Activated CD4-positive, alpha-beta T cell treated with anti-CD3 and anti-CD28 coated beads, Interleukin-2, amount 10 ng/mL, durations not matched to agents 7 days and 5 days (primary cell): ENCODE results near the gene TMEM196. TPM values are rescaled to one million over a fixed set of nuclear protein-coding genes. Genes with fewer than 3 reads are reported as not detected.

Experiments used
- CTCF ChIA-PET: fragments of 350-600 bp; sonication (Branson Sonifier 250); formaldehyde crosslinking; loops from one replicate; lab custom pipeline; 2021; ENCODE audit warnings: antibody characterized with exemption; lab: Charles Lee
- POLR2A ChIA-PET: fragments of 350-600 bp; sonication (Branson Sonifier 250); formaldehyde crosslinking; loops from one replicate; lab custom pipeline; 2021; ENCODE audit warnings: antibody characterized with exemption; lab: Charles Lee
- DNase-seq: peaks from one replicate; pipeline ENCODE4 v3.0.0-alpha.2; 2020
- H3K27ac Mint-ChIP-seq: one replicate; pipeline ENCODE4 v1.8.0; 2021; ENCODE audit warnings: mild to moderate bottlenecking, moderate library complexity, mixed read lengths
- H3K27me3 Mint-ChIP-seq: one replicate; pipeline ENCODE4 v1.8.0; 2021; ENCODE audit warnings: mixed read lengths
- H3K36me3 Mint-ChIP-seq: one replicate; pipeline ENCODE4 v1.8.0; 2021; ENCODE audit warnings: low read depth, mixed read lengths
- H3K4me1 Mint-ChIP-seq: one replicate; pipeline ENCODE4 v1.8.0; 2021; ENCODE audit warnings: mixed read lengths
- H3K4me3 Mint-ChIP-seq: one replicate; pipeline ENCODE4 v1.8.0; 2021; ENCODE audit warnings: mild to moderate bottlenecking, moderate library complexity, mixed read lengths
- H3K9me3 Mint-ChIP-seq: one replicate; pipeline ENCODE4 v1.8.0; 2021; ENCODE audit warnings: mixed read lengths
- total RNA-seq, 2 experiments: library from RNA; stranded (reverse); gene quantifications; one replicate each; pipeline ENCODE4 v1.2.3, GENCODE V29; 2021

Gene TMEM196
- total RNA-seq, 2 experiments from 2014 or later = not detected

DNA sequence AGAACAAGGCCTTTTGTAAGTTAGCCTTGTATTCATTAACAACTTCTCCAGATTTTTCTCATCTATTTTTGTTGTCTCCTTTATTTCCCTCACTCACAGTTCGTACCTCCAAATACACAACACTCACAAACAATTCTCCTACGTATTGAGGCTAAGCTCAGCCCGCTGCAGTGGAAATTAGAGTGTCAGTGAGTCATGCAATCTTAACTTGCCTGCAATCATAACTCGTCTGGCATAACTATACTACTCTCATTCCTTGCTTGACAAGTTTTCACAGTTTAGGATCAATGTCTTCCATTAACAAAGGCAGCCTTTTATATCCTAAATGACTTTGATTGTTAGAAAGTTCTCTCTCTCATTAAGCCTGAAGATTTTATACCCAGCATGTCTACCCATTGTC, 23.8 kb downstream of the TMEM196 start:
- H3K4me3 Mint-ChIP-seq = no peak overlapping the region
- DNase-seq = no peak
- H3K9me3 Mint-ChIP-seq = no peaks in the 10 kb centered on the region
- H3K4me1 Mint-ChIP-seq = no peaks in the 10 kb centered on the region
- ChIA-PET POLR2A (no interaction called here), CTCF (no interaction called here)
- H3K27ac Mint-ChIP-seq = no peak overlapping the region
- no peaks in the 10 kb centered on the region for H3K27me3 Mint-ChIP-seq
- no peaks in the 10 kb centered on the region for H3K36me3 Mint-ChIP-seq

DNA sequence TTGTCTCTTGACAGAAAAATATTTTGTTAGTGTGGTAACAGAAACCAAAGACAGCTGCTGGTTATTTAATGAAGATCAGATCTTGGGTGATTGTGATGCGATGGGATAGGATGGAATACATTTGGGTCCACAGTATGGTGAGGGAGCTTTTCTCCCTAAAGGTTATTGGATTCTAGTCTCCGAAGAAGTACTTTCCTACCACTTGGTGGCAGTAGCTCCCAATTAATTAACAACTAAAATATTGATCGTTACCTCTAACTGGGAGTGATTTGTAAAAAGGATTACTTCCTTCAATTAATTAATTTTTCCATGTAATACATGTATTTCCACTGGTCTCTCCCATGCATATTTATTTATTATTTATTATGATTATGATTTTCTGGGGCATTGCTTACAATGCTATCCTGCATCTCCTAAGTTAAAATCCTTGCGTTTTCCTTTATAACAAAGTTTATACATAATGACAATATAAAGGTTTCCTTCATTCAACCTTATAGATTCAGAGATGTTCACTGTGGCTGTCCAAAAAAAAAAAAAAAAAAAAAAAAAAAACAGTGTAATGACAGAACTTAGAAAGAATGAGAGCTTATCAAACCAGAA, 25.6 kb downstream of the TMEM196 start:
- POLR2A ChIA-PET = no interaction called here

DNA sequence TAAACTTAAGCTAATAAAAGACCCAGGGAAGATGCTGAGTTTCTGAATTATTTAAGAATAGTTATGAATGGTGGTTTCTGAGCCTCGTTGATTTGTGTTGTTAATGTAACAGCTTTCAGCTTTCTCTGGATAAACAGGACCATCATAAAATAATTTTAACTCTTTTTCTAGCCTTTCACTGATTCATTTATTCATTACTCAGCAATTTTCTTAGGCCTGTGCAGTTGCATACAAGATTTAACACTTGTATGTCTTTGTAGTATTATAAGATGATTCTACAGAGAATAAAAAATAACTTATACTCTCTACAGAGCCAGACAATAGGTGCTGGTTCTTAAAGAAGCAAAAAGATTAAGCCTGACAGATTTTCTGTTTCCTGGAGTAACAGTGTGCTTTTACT, 29.3 kb downstream of the TMEM196 start:
- Mint-ChIP-seq H3K27me3 (peaks cover 3% of the 10 kb centered on the region), H3K4me3 (no peak overlapping the region), H3K36me3 (no peaks in the 10 kb centered on the region), H3K27ac (no peak overlapping the region), H3K9me3 (no peaks in the 10 kb centered on the region), H3K4me1 (no peaks in the 10 kb centered on the region)
- POLR2A ChIA-PET = no interaction called here
- DNase-seq = no peak
- CTCF ChIA-PET = no interaction called here

More for the DNA sequence above, 25.6 kb downstream of the TMEM196 start:
- Mint-ChIP-seq H3K27me3 (no peaks in the 10 kb centered on the region), H3K27ac (no peak overlapping the region), H3K4me1 (no peaks in the 10 kb centered on the region), H3K9me3 (no peaks in the 10 kb centered on the region), H3K36me3 (no peaks in the 10 kb centered on the region), H3K4me3 (no peak overlapping the region)
- DNase-seq = no peak
- CTCF ChIA-PET = interaction anchor here (1.1 kb wide), 1 partner anchor 851 kb away, joined by 3 read pairs; no protein-coding TSS in a partner anchor

DNA sequence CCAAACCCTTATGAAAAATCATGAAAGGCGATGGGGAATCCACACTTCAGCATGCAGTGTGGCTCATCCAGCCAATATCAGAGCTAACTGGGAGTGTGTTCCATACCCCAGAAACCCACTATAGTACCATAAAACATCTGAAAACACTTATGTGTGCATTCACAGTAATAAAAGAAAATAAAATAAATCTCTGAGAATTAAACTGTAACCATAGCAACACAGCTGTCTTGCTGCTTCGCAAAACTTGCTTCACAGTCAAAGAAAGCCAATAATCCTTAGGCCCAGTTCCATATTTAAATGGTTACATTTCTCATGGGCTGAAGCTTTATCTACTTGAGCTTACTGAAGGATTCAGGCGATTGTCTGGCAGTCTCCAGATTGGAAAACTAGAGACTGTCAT, 44.7 kb downstream of the TMEM196 start:
- ChIA-PET CTCF (interaction anchor here (1.0 kb wide), 1 partner anchor 20 kb away, joined by 3 read pairs; the partner anchor contains the start of gene POLR1F), POLR2A (no interaction called here)
- Mint-ChIP-seq H3K36me3 (no peaks in the 10 kb centered on the region), H3K4me1 (no peaks in the 10 kb centered on the region), H3K9me3 (no peaks in the 10 kb centered on the region), H3K27me3 (peaks cover 5% of the 10 kb centered on the region), H3K27ac (no peak overlapping the region), H3K4me3 (no peak overlapping the region)
- no peak for DNase-seq

DNA sequence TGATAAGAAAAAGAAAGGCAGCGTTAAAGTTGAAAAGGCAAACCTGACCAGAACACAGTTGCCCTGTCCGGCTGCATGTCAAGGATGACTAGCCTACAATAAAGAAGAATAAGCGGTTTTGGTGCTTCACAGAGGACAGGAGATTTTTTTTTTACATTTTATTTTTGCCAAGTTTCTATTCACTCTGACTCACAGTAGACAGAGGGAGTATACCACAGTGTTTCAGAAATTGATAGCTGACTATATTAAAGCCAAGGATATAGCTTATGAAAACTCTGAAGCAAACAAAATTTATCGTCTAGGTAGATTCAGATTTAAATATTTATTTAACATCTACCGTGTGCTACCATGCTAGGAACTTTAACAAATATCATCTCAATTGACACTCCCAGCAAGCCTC, 47.6 kb downstream of the TMEM196 start:
- CTCF ChIA-PET = no interaction called here
- Mint-ChIP-seq H3K27ac (no peak overlapping the region), H3K4me1 (no peaks in the 10 kb centered on the region), H3K27me3 (peaks cover 5% of the 10 kb centered on the region), H3K36me3 (no peaks in the 10 kb centered on the region), H3K9me3 (no peaks in the 10 kb centered on the region), H3K4me3 (no peak overlapping the region)
- DNase-seq = no peak
- POLR2A ChIA-PET = no interaction called here

DNA sequence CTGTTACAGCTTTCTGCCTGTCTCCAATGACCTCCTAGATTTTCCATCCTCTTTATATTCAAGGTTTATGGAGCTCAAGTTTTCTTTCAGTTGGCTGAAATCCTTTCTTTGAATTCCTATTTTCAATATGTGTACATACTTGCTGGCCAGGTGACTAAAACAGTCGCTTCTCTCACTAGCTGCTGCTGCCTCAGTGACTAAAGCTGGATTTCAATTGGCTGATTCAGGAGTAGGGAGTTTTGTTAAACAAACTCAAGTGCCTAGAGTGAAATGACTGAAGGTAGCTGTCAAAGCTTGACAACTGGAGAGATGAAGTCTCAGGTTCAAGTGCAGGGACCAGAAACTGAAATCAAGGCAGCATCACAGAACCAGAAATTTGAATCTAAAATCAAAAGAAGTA, 57.9 kb downstream of the TMEM196 start:
- POLR2A ChIA-PET = no interaction called here
- Mint-ChIP-seq H3K27ac (no peak overlapping the region), H3K27me3 (peaks cover 4% of the 10 kb centered on the region), H3K9me3 (no peaks in the 10 kb centered on the region), H3K36me3 (no peaks in the 10 kb centered on the region), H3K4me1 (no peaks in the 10 kb centered on the region), H3K4me3 (no peak overlapping the region)
- CTCF ChIA-PET = no interaction called here
- no peak for DNase-seq

DNA sequence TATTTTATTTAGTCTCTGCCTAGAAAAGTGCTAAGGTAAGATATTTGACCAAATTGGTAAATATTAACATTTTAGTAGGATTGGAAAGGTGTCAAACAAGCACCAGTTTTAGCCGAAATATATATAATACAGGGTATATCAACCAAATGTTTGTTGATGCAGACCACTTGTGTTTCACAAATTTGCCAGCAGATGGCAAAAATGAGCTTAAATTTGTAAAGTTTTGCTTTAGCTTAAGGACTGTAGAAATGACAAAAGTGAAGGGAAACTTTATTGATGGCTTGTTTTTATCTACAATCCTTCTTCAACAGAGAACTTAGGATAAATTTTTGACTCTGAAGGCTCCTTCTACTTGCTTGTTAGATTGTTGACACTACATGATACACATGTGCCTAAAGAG, 59.7 kb downstream of the TMEM196 start:
- ChIA-PET POLR2A (no interaction called here), CTCF (interaction anchor here (0.6 to 1.7 kb wide), 5 partner anchors 13 to 885 kb away, joined by 3 to 9 read pairs (median 5); no protein-coding TSS in a partner anchor)
- DNase-seq = peak; percentile 53
- Mint-ChIP-seq H3K27ac (no peak overlapping the region), H3K4me1 (peaks cover 10% of the 10 kb centered on the region), H3K27me3 (peaks cover 4% of the 10 kb centered on the region), H3K9me3 (no peaks in the 10 kb centered on the region), H3K36me3 (no peaks in the 10 kb centered on the region), H3K4me3 (no peak overlapping the region)

DNA sequence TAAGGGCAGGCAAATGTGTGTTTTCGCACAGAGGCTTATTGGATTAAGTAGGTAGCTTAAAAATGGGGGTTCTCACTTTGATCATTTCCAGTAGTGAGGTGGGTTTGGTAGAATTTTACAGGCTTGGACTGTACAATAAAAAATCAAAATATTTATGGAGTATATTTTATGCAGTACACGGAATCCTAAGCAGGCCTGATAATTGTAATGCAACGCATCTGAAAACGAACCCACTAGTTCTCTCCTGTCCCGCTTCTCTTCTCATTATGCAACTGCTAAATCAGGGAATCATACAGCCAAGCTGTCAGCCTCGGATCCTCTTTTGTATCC, 64.2 kb downstream of the TMEM196 start:
- Mint-ChIP-seq H3K4me1 (peaks cover 34% of the 10 kb centered on the region), H3K36me3 (no peaks in the 10 kb centered on the region), H3K27me3 (no peaks in the 10 kb centered on the region), H3K9me3 (no peaks in the 10 kb centered on the region), H3K4me3 (peak overlapping the region; percentile 96), H3K27ac (peak overlapping the region; percentile 93)
- CTCF ChIA-PET = interaction anchor here (0.6 to 1.9 kb wide), 7 partner anchors 9 to 1171 kb away, joined by 3 to 18 read pairs (median 3); no protein-coding TSS in a partner anchor
- POLR2A ChIA-PET = interaction anchor here (0.6 kb wide), 1 partner anchor 657 kb away, joined by 3 read pairs; no protein-coding TSS in a partner anchor
- no peak for DNase-seq

DNA sequence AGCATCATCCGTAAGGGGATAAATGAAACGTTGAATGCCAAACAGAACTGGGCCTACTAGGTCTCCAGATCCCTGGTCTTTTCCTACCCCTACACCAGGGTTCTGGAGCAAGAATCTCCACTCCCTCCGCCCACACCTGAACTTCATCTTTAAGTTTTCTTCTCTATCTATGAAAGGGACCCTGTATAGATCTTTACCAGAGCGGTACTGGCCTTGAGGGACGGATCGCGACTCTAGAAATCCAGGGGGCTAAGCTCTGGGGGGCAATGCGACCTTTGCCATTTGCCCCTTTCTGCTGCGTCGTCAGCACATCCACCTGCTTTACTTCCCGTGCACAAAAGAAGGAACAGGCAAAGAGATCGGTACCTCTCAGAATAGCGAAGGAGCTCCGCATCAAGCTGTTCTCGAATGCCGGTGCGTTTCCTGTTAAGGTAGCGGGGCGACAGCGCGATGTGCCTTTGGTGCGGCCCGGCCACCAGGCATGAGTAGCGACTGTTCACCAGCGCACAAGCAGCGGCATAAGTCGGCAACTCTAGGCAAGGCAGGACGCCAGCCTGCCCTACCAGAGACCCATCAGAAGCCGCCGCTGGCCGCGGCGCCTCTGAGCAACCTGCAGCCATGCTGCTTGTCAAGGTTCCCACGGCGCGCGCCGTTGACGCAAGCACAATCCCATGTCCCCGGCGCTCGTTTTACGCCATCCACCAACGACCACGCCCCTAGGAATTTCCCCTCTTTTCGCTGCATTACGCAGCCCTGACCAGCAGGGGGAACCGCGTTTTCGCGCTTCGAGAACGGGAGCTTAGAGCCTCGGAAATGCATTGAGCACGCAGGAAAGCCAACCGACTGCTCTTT, 64.8 kb downstream of the TMEM196 start, which contains the start of gene POLR1F:
POLR1F (minus strand) TSS at position 641 of the 852 bp plus-strand sequence; CDS start at position 620, 21 bp downstream.
- CTCF ChIA-PET = interaction anchor here (0.6 to 1.9 kb wide), 7 partner anchors 8 to 1170 kb away, joined by 3 to 18 read pairs (median 3); no protein-coding TSS in a partner anchor
- POLR2A ChIA-PET = no interaction called here
- peak; percentile 93 for DNase-seq
- H3K9me3 Mint-ChIP-seq = no peaks in the 10 kb centered on the region
- peak within 1 kb of the TSS; percentile 93 for H3K27ac Mint-ChIP-seq
- peak within 1 kb of the TSS; percentile 96 for H3K4me3 Mint-ChIP-seq
- H3K4me1 Mint-ChIP-seq = peaks cover 34% of the 10 kb centered on the region
- no peaks in the 10 kb centered on the region for H3K36me3 Mint-ChIP-seq
- no peaks in the 10 kb centered on the region for H3K27me3 Mint-ChIP-seq

DNA sequence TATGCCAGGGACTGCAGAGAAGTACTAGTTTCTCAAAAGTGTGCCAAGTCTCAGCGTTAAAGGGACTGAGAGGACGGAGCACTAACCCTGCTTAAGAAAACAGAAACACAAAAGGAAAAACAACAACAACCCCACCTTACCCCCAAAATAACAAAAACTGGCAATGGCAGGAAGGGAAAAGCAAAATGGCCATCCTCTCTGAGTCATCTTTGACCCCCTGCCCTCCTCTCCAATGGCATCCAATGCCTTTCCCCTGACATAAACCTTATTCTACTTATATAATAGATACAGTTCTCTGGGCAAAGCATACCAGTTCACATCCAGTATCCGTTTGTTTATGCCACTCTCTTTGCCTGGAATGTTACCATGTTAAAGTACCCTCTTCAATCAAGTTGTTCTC, 66.2 kb downstream of the TMEM196 start:
- no peak for DNase-seq
- POLR2A ChIA-PET = no interaction called here

DNA sequence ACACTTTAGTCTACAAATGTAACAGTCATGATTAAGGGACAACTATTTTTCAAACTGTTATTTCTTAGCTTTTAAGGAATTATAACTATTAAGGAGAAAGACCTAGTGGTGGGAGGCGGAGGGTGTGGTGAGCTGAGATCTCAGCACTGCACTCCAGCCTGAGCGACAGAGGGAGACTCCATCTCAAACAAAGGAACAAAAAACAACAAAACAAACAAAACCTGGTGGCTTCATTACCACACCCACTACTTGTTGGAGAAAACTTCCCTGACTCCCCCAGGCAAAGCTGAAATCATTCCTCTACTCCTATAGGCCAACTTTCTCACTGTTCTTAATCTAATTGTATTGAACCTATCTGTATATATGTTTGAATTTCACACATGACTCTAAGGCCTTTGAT, 67.8 kb downstream of the TMEM196 start:
- ChIA-PET POLR2A (no interaction called here), CTCF (no interaction called here)
- H3K27ac Mint-ChIP-seq = no peak overlapping the region
- H3K27me3 Mint-ChIP-seq = no peaks in the 10 kb centered on the region
- peaks cover 12% of the 10 kb centered on the region for H3K36me3 Mint-ChIP-seq
- peaks cover 34% of the 10 kb centered on the region for H3K4me1 Mint-ChIP-seq
- no peak for DNase-seq
- H3K4me3 Mint-ChIP-seq = no peak overlapping the region
- no peaks in the 10 kb centered on the region for H3K9me3 Mint-ChIP-seq

More for the DNA sequence above, 66.2 kb downstream of the TMEM196 start:
- H3K27me3 Mint-ChIP-seq = no peaks in the 10 kb centered on the region
- H3K27ac Mint-ChIP-seq = peak overlapping the region; percentile 93
- H3K9me3 Mint-ChIP-seq = no peaks in the 10 kb centered on the region
- peaks cover 7% of the 10 kb centered on the region for H3K36me3 Mint-ChIP-seq
- peak overlapping the region; percentile 96 for H3K4me3 Mint-ChIP-seq
- CTCF ChIA-PET = no interaction called here
- peaks cover 34% of the 10 kb centered on the region for H3K4me1 Mint-ChIP-seq

DNA sequence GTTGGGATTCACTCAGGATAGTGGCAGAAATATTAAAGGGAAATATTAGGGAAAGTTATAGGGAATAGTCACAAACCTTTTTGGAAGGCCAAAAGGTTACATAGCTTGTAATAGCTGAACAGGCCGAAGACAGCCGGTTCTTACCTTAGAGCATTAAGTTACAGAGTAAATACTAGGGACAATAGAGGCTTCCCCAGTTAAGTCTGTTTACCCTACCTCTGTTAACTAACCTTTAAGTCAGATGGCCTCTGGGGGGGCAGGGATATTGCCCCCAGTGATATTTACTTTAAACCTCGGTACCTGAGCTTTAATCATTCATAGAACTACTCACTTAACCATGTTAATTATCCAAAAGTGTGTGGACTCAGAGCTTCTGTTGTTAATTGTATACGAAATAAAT, 71.9 kb downstream of the TMEM196 start:
- Mint-ChIP-seq H3K36me3 (peaks cover 18% of the 10 kb centered on the region), H3K27ac (no peak overlapping the region), H3K4me1 (peaks cover 6% of the 10 kb centered on the region), H3K4me3 (no peak overlapping the region), H3K9me3 (no peaks in the 10 kb centered on the region), H3K27me3 (no peaks in the 10 kb centered on the region)
- DNase-seq = no peak
- ChIA-PET CTCF (interaction anchor here (0.6 to 2.6 kb wide), 2 partner anchors 7 to 1059 kb away, joined by 3 to 18 read pairs; partner anchors contain the start of gene POLR1F), POLR2A (no interaction called here)

DNA sequence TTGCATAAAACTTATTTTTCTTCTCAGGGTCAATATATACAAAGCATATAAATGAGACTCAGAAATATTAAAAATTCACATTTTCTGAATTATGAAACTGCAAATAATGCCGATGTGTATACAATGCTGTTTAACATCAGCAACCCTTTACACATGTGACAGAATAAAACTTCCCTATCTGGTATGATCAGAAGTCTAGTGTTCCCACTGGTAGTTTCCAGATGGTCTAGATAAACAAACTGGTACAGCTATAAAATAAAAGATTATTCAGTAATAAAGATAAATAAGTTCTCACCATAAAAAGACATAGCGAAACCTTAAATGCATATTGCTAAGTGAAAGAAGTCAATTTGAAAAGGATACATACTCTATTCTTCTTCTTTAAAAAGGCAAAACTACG, 72.5 kb downstream of the TMEM196 start:
- H3K4me3 Mint-ChIP-seq = no peak overlapping the region
- ChIA-PET POLR2A (no interaction called here), CTCF (interaction anchor here (1.4 to 2.6 kb wide), 2 partner anchors 8 to 13 kb away, joined by 5 to 18 read pairs; partner anchors contain the start of gene POLR1F)
- H3K27ac Mint-ChIP-seq = no peak overlapping the region
- no peaks in the 10 kb centered on the region for H3K9me3 Mint-ChIP-seq
- no peak for DNase-seq
- no peaks in the 10 kb centered on the region for H3K27me3 Mint-ChIP-seq
- peaks cover 18% of the 10 kb centered on the region for H3K36me3 Mint-ChIP-seq
- H3K4me1 Mint-ChIP-seq = peaks cover 2% of the 10 kb centered on the region
